ENCODE results near the gene EFCAB9. TPM values are rescaled to one million over a fixed set of nuclear protein-coding genes. Genes with fewer than 3 reads are reported as not detected.
A peak's percentile ranks its signal among the peaks of the same experiment; 100 is the strongest.

Gene EFCAB9
- total RNA-seq, 1 experiment from 2014 or later, result not detected

GRCh38 chr5:172163346-172163745 lies 30.6 kb upstream of the EFCAB9 start:
- in situ Hi-C loops (cut with HindIII; ENCODE audit: low sequenced_read_pairs), result no loop called here
- DNase-seq (ENCODE audit: low spot score), result peak; percentile 97

- in situ Hi-C loops (cut with HindIII; ENCODE audit: low sequenced_read_pairs), result no loop called here
- no peak for DNase-seq (ENCODE audit: low spot score)
Observed at GRCh38 chr5:172164769-172165212, 29.2 kb upstream of the EFCAB9 start.

- in situ Hi-C loops (cut with HindIII; ENCODE audit: low sequenced_read_pairs), result no loop called here
- DNase-seq (ENCODE audit: low spot score), result no peak
Observed at GRCh38 chr5:172165465-172165864, 28.5 kb upstream of the EFCAB9 start.

GRCh38 chr5:172166030-172166826 lies 27.7 kb upstream of the EFCAB9 start:
- DNase-seq (ENCODE audit: low spot score), result no peak
- in situ Hi-C loops (cut with HindIII; ENCODE audit: low sequenced_read_pairs), result no loop called here

- in situ Hi-C loops (cut with HindIII; ENCODE audit: low sequenced_read_pairs), result no loop called here
- peak; percentile 78 for DNase-seq (ENCODE audit: low spot score)
Observed at GRCh38 chr5:172167895-172168294, 26.1 kb upstream of the EFCAB9 start.

GRCh38 chr5:172168311-172168710 lies 25.7 kb upstream of the EFCAB9 start:
- in situ Hi-C loops (cut with HindIII; ENCODE audit: low sequenced_read_pairs), result no loop called here

GRCh38 chr5:172169216-172169615 lies 24.8 kb upstream of the EFCAB9 start:
- in situ Hi-C loops (cut with HindIII; ENCODE audit: low sequenced_read_pairs), result no loop called here
- DNase-seq (ENCODE audit: low spot score), result no peak

More at GRCh38 chr5:172168311-172168710, 25.7 kb upstream of the EFCAB9 start:
- DNase-seq (ENCODE audit: low spot score), result no peak

- DNase-seq (ENCODE audit: low spot score), result peak; percentile 91
- in situ Hi-C loops (cut with HindIII; ENCODE audit: low sequenced_read_pairs), result no loop called here
Observed at GRCh38 chr5:172170251-172170701, 23.7 kb upstream of the EFCAB9 start.

GRCh38 chr5:172171118-172171517 lies 22.9 kb upstream of the EFCAB9 start:
- no peak for DNase-seq (ENCODE audit: low spot score)
- in situ Hi-C loops (cut with HindIII; ENCODE audit: low sequenced_read_pairs), result no loop called here

GRCh38 chr5:172172912-172173563 lies 20.9 kb upstream of the EFCAB9 start:
- in situ Hi-C loops (cut with HindIII; ENCODE audit: low sequenced_read_pairs), result no loop called here
- DNase-seq (ENCODE audit: low spot score), result no peak

- in situ Hi-C loops (cut with HindIII; ENCODE audit: low sequenced_read_pairs), result no loop called here
- no peak for DNase-seq (ENCODE audit: low spot score)
Observed at GRCh38 chr5:172173564-172174153, 20.3 kb upstream of the EFCAB9 start.

GRCh38 chr5:172175263-172175719 lies 18.7 kb upstream of the EFCAB9 start:
- no peak for DNase-seq (ENCODE audit: low spot score)
- in situ Hi-C loops (cut with HindIII; ENCODE audit: low sequenced_read_pairs), result no loop called here

- in situ Hi-C loops (cut with HindIII; ENCODE audit: low sequenced_read_pairs), result no loop called here
- no peak for DNase-seq (ENCODE audit: low spot score)
Observed at GRCh38 chr5:172177176-172177575, 16.8 kb upstream of the EFCAB9 start.

GRCh38 chr5:172178301-172178987 lies 15.5 kb upstream of the EFCAB9 start:
- in situ Hi-C loops (cut with HindIII; ENCODE audit: low sequenced_read_pairs), result no loop called here
- peak; percentile 86 for DNase-seq (ENCODE audit: low spot score)

GRCh38 chr5:172178991-172179989 lies 14.7 kb upstream of the EFCAB9 start:
- in situ Hi-C loops (cut with HindIII; ENCODE audit: low sequenced_read_pairs), result no loop called here
- DNase-seq (ENCODE audit: low spot score), result no peak

- in situ Hi-C loops (cut with HindIII; ENCODE audit: low sequenced_read_pairs), result no loop called here
Observed at GRCh38 chr5:172180936-172181335, 13.0 kb upstream of the EFCAB9 start.

GRCh38 chr5:172182291-172182690 lies 11.7 kb upstream of the EFCAB9 start:
- no peak for DNase-seq (ENCODE audit: low spot score)
- in situ Hi-C loops (cut with HindIII; ENCODE audit: low sequenced_read_pairs), result no loop called here

More at GRCh38 chr5:172180936-172181335, 13.0 kb upstream of the EFCAB9 start:
- no peak for DNase-seq (ENCODE audit: low spot score)

GRCh38 chr5:172183881-172184280 lies 10.1 kb upstream of the EFCAB9 start:
- peak; percentile 66 for DNase-seq (ENCODE audit: low spot score)
- in situ Hi-C loops (cut with HindIII; ENCODE audit: low sequenced_read_pairs), result no loop called here

Measured in G401 (cell line).